ENCODE data around the gene TMPRSS4. TPM values are rescaled to one million over a fixed set of nuclear protein-coding genes. Genes with fewer than 3 reads are reported as not detected.
A peak's percentile ranks its signal among the peaks of the same experiment; 100 is the strongest.

The TMPRSS4 gene
- polyA plus RNA-seq, 3 donors, result not detected

DNA sequence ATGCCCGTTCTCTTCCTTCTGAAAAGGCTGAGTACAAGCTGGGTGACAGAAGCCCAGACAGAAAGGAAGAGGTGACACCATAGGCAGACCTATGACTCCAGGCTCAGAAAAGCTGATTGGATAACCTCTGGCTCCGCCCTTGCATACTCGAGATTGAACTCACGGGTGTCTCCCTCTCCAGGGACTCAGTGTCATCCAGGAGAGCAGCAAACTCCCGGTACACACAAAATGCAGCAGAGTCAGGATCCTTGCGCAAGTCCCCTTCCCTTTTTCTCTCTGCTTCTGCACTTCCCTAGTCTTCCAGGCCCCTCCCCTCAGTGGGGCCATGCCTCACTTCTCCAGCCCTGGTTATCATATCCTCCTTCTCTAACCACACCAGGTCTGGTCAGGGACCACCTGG is 65.9 kb downstream of the TMPRSS4 start:
- H3K27ac Mint-ChIP-seq, result peak overlapping the region; percentile 82 to 95 (median 93)
- H3K4me3 Mint-ChIP-seq, result peak overlapping the region; percentile 54 to 69
- intact Hi-C loops (cut with micrococcal nuclease), result loop anchor here (1.0 to 10.0 kb wide), 5 partner anchors 13 to 342 kb away; no protein-coding TSS in a partner anchor

GRCh38 chr11:118143661-118144185 is 66.8 kb downstream of the TMPRSS4 start:
- no peaks in the 10 kb centered on the region for H3K79me2 ChIP-seq (ENCODE audit: insufficient read depth, low read length)
- peaks cover 34 to 49% of the 10 kb centered on the region in 2 donors for H3K4me1 ChIP-seq (ENCODE audit: control insufficient read depth in 1 of 2, insufficient read depth in 2 of 2, low read length in 2 of 2)
- no peak overlapping the region for H3K27ac ChIP-seq (ENCODE audit: low read depth in 1 of 2, low read length in 2 of 2)
- peaks cover 0 to 2% of the 10 kb centered on the region in 2 donors for H3K27me3 ChIP-seq (ENCODE audit: control insufficient read depth in 2 of 2, insufficient read depth in 2 of 2, low read length in 2 of 2)
- H3K4me3 ChIP-seq (replicated peaks in 1 of 3; ENCODE audit: low read depth in 2 of 3, low read length in 3 of 3), result no peak overlapping the region
- peaks cover 0 to 3% (median 0%) of the 10 kb centered on the region in 7 donors for H3K9me3 Mint-ChIP-seq
- H3K4me2 ChIP-seq (replicated peaks; ENCODE audit: extremely low read depth, low read length, poor library complexity, severe bottlenecking), result no peak overlapping the region
- no peaks in the 10 kb centered on the region for H3K9me3 ChIP-seq (replicated peaks in 1 of 2; ENCODE audit: control insufficient read depth in 1 of 2, insufficient read depth in 1 of 2, low read length in 2 of 2)
- TF ChIP-seq CTCF (IDR thresholded peaks at IDR 0.05), result no peak
- H3K27ac Mint-ChIP-seq, result peak overlapping the region in 3 of 7 donors; percentile 4 to 93 (median 19)
- no peak overlapping the region for H3K9ac ChIP-seq (ENCODE audit: insufficient read depth, low read length, poor library complexity, severe bottlenecking)
- H3K4me1 Mint-ChIP-seq, result peaks cover 53% of the 10 kb centered on the region
- H3K36me3 ChIP-seq (replicated peaks in 1 of 2; ENCODE audit: control insufficient read depth in 1 of 2, insufficient read depth in 2 of 2, low read length in 2 of 2), result no peaks in the 10 kb centered on the region
- intact Hi-C loops (cut with micrococcal nuclease), result loop anchor here (2.0 to 10.0 kb wide), 5 partner anchors 55 to 345 kb away; no protein-coding TSS in a partner anchor
- no peak overlapping the region for H2AFZ ChIP-seq (ENCODE audit: insufficient read depth, low read depth, low read length, poor library complexity, severe bottlenecking)
- DNase-seq, result no peak
- H3K27me3 Mint-ChIP-seq (ENCODE audit: low read depth in 3 of 3), result peaks cover 6 to 18% (median 14%) of the 10 kb centered on the region in 3 donors
- 83% methylated on average over 1 of the region's 12 CpGs for WGBS (ENCODE audit: insufficient coverage)
- H3K4me3 Mint-ChIP-seq, result no peak overlapping the region
- H4K20me1 ChIP-seq (ENCODE audit: insufficient read depth, low read length), result no peaks in the 10 kb centered on the region
- peaks cover 0 to 3% of the 10 kb centered on the region in 2 donors for H3K36me3 Mint-ChIP-seq

More for the DNA sequence above, 65.9 kb downstream of the TMPRSS4 start:
- peak overlapping the region in 1 of 3 experiments; percentile 54 for H3K4me3 ChIP-seq (replicated peaks in 1 of 3; ENCODE audit: low read depth in 2 of 3, low read length in 3 of 3)
- DNase-seq, result peak; percentile 92 to 95 (median 94)
- H3K27me3 ChIP-seq (ENCODE audit: control insufficient read depth in 2 of 2, insufficient read depth in 2 of 2, low read length in 2 of 2), result peaks cover 0 to 2% of the 10 kb centered on the region in 2 donors
- peak overlapping the region; percentile 25 for H2AFZ ChIP-seq (ENCODE audit: insufficient read depth, low read depth, low read length, poor library complexity, severe bottlenecking)
- H3K4me2 ChIP-seq (replicated peaks; ENCODE audit: extremely low read depth, low read length, poor library complexity, severe bottlenecking), result peak overlapping the region; percentile 37
- 4% methylated on average over 6 of the region's 6 CpGs for WGBS (ENCODE audit: insufficient coverage)
- Mint-ChIP-seq H3K4me1 (peaks cover 55% of the 10 kb centered on the region), H3K9me3 (peaks cover 0 to 2% (median 0%) of the 10 kb centered on the region in 7 donors), H3K36me3 (peaks cover 0 to 3% of the 10 kb centered on the region in 2 donors), H3K27me3 (ENCODE audit: low read depth in 3 of 3) (peaks cover 6 to 19% (median 14%) of the 10 kb centered on the region in 3 donors)
- peaks cover 33 to 53% of the 10 kb centered on the region in 2 donors for H3K4me1 ChIP-seq (ENCODE audit: control insufficient read depth in 1 of 2, insufficient read depth in 2 of 2, low read length in 2 of 2)
- H3K9me3 ChIP-seq (replicated peaks in 1 of 2; ENCODE audit: control insufficient read depth in 1 of 2, insufficient read depth in 1 of 2, low read length in 2 of 2), result no peaks in the 10 kb centered on the region
- peak overlapping the region; percentile 7 to 83 for H3K27ac ChIP-seq (ENCODE audit: low read depth in 1 of 2, low read length in 2 of 2)
- no peaks in the 10 kb centered on the region for H3K36me3 ChIP-seq (replicated peaks in 1 of 2; ENCODE audit: control insufficient read depth in 1 of 2, insufficient read depth in 2 of 2, low read length in 2 of 2)
- TF ChIP-seq CTCF (IDR thresholded peaks at IDR 0.05), result no peak
- no peaks in the 10 kb centered on the region for H4K20me1 ChIP-seq (ENCODE audit: insufficient read depth, low read length)
- H3K79me2 ChIP-seq (ENCODE audit: insufficient read depth, low read length), result no peaks in the 10 kb centered on the region
- H3K9ac ChIP-seq (ENCODE audit: insufficient read depth, low read length, poor library complexity, severe bottlenecking), result peak overlapping the region; percentile 24

Data from CD14-positive monocyte (primary cell).